NCI-H748 treated with DMSO at 0.1 percent for 48 hours (cell line): ENCODE measurements around the gene PROS1.

ENCODE experiments used
- DNase-seq: peaks from one replicate; lab custom pipeline; 2025; lab: John Stamatoyannopoulos, UW

Gene PROS1

DNA sequence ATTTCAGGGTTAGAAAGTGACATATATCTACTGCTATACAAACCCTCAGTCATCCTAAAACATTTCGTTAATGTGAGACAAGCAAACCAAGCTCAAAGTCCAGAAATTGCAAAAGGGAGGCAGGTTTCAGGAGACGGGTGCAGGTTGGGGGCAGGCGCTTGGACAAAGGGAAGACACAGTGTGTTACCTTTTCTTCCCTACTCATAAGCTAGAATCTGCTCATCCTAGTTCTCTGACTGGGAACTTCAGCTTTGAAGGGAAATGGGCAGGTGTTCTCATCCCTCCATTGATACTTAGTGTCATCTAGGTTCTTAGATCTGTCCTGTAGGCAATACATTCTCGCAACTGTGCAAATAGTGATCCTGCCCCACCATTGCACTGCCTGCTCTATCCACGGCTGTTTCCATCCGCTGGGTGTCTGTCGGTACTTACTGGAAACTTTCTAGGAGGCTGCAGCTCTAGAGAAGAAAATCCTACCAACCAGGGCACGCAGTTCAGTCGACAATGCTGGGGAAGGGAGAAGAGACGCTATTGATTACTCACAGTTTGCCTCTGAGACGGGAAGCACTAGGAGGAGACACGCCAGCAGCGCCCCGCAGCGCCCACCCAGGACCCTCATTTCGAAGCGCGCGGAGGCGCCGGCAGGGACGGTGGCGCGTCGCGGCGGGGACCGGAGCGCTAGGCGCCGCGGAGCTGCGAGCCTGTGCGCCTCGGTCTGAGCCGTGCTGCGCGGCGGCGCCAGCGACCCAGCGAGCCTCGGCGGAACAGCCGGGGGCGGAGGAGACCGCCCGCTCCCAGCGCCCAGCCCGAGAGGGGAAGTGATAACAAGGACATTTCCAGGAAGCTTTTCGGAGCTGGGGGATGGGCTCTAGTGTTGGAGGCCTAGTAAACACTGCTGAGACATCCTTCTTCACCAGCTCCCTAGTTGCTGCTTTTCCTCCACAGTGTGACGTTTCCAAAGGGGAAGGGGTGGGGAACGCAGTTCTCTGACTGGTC is at the start of gene PROS1:
PROS1 (minus strand) TSS at position 766 of the 996 bp plus-strand sequence; CDS start at position 619, 147 bp downstream.
- peak; percentile 35 for DNase-seq

DNA sequence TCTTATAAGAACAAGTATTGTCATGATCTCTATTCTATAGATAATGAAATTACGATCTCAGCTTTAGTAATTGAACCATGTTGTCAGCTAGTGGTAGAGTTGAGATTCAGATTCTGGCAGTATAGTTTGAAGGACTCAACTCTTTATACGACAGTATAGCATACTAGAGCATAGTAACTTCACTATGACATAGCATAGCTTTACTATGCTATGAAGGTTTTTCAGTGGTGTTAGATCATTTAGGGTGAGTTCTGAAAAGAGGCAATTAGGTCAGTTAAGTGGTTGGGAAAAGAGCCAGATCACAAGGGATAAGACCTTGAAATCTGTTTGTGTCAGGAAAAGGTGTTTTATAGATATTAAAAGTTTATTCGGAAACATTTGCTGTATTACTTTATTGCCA is 46.6 kb upstream of the PROS1 start:
- DNase-seq: no peak

GRCh38 chr3:94019659-94020058 is 46.0 kb upstream of the PROS1 start:
- no peak for DNase-seq

- DNase-seq: no peak
Observed at GRCh38 chr3:94015025-94015424, 41.3 kb upstream of the PROS1 start.

DNA sequence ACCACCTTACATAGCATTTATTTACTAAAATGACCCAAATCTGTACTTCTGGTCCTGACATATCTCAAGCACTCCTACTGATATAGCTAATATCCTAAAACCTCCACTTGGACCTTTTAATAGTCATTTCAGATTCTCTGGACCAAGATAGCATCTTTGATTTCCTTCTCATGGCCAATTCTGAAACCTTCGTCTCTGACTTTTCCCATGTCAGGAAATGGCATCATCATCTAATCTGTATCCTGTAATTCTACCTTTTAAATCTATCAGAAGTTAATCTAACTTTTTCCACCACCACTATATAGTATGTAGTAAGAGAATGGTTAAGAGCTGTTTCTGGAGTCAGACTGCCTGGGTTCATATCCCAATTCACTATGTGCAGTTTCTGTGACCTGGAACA is 38.5 kb upstream of the PROS1 start:
- no peak for DNase-seq

GRCh38 chr3:94011233-94011711 is 37.6 kb upstream of the PROS1 start:
- no peak for DNase-seq

GRCh38 chr3:94009608-94010007 is 35.9 kb upstream of the PROS1 start:
- DNase-seq: peak; percentile 23

DNA sequence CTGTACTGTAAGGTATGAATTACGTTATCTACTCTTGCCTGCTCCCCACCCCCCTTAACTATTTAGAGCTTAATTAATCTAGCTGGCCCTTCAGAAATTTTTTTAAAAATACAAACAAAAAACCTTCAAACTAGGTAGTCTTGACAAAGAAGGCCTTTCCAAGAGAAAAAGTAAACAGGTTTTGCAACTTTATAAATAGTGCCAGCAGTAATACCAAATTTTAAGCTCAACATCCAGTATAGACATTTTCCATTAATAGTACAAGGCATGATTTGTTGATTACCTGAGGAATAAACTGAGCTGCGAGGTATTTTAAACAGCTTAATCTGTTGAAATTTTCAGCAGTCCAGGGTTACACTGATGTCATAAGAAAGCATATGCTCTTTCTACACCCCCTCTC is 34.6 kb upstream of the PROS1 start:
- DNase-seq: no peak

DNA sequence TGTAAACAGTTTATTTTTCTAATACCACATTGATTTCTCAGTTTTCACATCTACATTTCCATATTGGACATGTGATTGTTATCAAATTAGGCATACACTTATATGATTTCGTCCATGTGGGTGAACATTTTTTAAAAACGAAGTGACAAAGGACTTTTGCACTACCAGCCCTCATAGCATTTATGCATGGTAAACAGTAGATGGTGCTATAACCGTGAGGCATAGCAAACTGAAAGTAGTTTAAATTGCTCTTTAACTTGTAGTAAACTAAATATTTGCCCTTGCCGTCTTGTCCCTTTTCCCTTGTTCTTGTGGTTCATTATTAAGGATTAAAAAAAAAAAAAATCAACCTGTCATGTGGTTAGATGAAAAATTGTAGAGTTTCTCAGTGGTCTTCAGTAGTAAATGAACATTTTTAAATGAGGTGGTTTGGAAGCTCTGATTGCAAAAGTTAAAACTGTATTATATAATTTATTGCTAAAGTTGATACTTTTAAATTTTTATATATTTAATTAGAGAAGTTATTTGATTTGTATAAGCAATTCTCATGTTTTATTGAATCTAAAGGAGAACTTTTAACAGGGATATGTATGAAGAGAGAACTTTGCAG is 30.7 kb upstream of the PROS1 start:
- peak; percentile 29 for DNase-seq

DNA sequence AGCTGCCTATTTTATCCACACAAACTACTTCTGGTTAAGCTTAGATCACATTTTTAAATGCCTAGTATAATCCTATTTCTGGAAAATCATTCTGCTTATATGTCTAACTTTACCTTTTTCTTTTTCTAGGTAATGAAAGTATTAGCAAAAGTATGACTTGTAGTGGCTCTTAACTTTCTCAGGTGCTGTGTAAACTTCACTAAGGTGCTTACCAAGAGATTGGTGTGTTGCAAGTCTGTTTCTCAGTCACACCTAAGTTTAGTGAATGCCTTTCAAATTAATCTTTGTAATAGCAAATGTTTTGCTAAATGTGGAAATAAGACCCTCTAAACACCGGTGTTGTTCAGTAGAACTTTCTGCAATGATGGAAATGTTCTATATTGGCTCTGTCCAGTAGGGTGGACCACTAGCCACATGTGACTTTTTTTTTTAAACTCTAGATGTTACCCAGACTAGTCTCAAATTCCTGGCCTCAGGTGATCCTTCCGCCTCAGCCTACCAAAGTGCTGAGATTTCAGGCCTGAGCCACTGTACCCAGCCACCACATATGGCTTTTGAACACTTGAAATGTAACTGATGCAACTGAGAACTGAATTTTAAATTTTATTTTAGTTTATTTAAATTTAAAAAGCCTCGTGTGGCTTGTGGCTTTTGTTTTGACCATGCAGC is 28.3 kb upstream of the PROS1 start:
- no peak for DNase-seq

DNA sequence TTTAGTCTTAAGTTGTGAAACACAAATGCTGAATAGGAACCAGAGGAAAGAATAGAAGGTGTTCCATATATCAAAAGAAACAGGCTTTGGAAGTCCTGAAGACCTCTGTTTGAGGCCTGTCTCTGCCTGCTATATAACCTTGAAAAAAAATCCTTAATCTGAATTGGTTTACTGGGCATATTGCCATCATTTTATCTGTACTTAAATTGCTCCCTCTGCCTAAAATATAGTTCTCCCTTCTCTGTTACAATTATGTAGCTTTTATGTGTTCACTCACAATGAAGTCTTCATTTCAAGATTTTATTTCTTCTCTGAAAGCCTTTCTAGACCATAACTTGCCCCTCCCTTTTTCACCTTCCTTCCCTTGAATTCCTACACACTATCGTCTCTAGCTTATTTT is 27.5 kb upstream of the PROS1 start:
- no peak for DNase-seq

DNA sequence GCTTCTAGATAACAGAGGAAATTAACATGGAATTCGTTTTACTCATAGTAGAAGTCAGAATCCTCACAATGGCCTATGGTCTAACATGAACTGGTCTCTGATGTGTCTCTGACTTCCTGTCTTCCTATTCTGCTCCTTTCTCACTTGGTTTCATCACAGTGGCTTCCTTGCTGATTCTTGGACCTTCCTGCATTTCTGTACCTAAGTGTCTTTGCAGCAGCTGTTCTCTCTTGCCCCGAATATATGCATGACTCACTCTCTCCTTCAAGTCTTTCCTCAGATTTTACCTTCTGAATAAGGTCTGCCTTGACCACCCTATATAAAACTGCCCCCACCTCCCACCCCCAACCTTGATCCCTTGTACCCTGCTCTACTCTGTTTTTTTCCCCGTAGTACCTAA is 20.4 kb upstream of the PROS1 start:
- DNase-seq: no peak

GRCh38 chr3:93992207-93992606 is 18.5 kb upstream of the PROS1 start:
- DNase-seq: no peak

DNA sequence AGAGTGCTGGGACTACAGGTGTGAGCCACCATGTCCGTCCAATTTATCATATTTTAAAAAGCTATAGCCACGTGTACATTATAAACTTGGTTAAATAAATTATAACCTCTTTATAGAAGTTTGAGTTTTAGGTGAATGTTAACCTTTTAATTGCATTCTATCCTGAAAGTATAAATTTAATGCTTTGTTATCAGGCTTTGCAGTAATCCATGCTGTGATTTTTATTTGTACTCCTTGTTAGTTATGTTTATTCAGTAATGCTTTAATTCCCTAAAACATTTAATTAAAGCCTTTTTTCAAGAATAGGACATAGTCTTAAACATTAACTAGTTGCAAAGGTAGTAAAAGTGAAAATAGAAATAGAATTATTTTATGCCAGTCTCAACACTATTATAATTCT is 17.9 kb upstream of the PROS1 start:
- no peak for DNase-seq

GRCh38 chr3:93989241-93989640 is 15.5 kb upstream of the PROS1 start:
- no peak for DNase-seq

- DNase-seq: no peak
Observed at GRCh38 chr3:93988764-93989163, 15.1 kb upstream of the PROS1 start.

DNA sequence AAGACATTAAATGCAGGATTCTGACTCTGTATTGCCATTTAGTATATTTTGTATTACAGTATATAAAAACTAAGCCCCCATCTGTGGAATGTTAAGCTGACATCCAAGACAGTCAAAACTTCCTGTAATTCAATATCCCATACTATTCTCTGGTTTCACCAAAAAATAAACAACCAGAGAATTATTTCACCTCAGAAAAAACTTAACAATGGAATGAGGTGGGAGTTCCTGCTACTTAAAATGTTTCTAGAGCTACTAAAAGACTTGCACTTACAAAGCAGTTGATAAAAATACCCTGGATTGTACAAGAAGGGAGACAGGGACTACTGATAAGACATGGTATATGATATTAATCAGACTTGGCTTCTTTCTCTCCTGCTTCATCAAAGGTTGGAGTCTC is 14.6 kb upstream of the PROS1 start:
- DNase-seq: no peak

GRCh38 chr3:93984618-93985017 is 10.9 kb upstream of the PROS1 start:
- no peak for DNase-seq

DNA sequence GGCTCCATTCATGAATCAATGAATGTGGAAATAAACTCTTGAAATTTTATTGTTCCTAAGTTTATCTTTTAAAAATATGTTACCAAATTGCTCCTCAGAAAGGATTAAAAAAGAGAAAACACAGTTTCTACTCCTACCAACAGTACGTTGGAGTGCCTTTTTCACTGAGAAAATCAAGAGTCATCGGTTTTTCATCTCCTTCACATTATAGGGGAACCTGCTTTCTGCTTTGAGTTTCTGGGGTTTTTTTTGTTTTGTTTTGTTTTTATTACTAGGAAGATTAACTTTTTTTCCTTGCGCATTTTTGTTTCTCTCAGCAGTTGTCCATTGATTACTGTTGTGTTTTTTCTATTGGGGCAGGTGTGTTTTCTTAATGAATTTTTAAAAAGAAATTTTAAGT is 9.7 kb upstream of the PROS1 start:
- DNase-seq: no peak

DNA sequence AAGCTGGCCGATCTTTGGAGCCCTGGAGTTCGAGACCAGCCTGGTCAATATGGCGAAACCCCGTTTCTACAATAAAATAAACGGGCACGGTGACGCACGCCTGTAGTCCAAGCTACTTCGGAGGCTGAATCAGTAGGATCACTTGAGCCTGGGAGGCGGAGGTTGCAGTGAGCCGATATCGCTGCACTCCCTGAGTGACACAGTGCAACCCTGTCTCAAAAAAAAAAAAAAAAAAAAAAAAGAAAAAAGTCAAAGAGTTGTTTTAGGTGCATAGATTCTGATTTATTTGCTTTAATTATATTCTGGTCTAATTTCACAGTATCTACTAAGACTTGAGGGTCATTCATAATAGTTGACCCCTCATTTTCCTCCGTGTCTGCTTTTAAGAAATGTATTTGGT is 8.0 kb upstream of the PROS1 start:
- DNase-seq: no peak

- DNase-seq: peak; percentile 84
Observed at GRCh38 chr3:93979850-93980676, 6.4 kb upstream of the PROS1 start, which contains the start of gene ARL13B. Gene ARL13B, plus strand, starts transcription at chr3:93980155. Its CDS starts 269 bp downstream, at chr3:93980424.

DNA sequence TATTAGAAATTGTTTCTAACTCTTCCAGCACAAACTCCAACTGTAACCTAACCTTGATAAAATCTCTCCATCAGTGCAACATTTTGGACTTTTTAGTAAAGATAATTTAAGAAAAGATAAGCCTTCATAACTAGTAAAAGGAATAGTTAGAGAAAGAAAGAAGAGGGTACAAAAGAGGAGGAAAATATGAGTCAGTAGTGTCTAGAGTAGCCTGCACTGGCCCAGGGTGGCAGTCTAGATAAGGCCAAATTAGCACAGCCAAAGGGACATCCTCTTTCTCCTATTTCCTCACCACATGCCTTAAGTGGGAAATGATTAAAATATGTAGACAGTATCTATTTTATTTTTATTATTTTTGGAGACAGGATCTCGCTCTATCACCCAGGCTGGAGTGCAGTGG is 3.7 kb downstream of the PROS1 start:
- no peak for DNase-seq
